Cardiac muscle cell (in vitro differentiated cells and primary cell): ENCODE results near the gene RYR3. TPM values are rescaled to one million over a fixed set of nuclear protein-coding genes. Genes with fewer than 3 reads are reported as not detected.

Source experiments
- DNase-seq, 2 donors: peaks; one replicate each; pipeline versions ENCODE4 v3.0.0 to v3.0.0-alpha.2; 2010 to 2017; ENCODE audit warnings: low read depth in 1 of 2, low spot score in 1 of 2
- H3K27ac ChIP-seq: fragments of 200-600 bp; sonication (generic); 2 replicates; pipeline ENCODE4 v1.5.1; 2016
- H3K27me3 ChIP-seq: fragments of 200-600 bp; sonication (generic); 2 replicates; pipeline ENCODE4 v1.6.0; 2016; ENCODE audit warnings: control low read depth
- H3K36me3 ChIP-seq: fragments of 200-600 bp; sonication (generic); 2 replicates; pipeline ENCODE4 v1.5.1; 2016; ENCODE audit warnings: control low read depth
- H3K4me1 ChIP-seq: fragments of 200-600 bp; sonication (generic); 2 replicates; pipeline ENCODE4 v1.8.1; 2017; ENCODE audit warnings: low read depth, mild to moderate bottlenecking, mixed run types
- H3K4me3 ChIP-seq: fragments of 200-600 bp; sonication (generic); 2 replicates; pipeline ENCODE4 v1.5.1; 2016; ENCODE audit warnings: mild to moderate bottlenecking
- H3K9me3 ChIP-seq: fragments of 200-600 bp; sonication (generic); 2 replicates; pipeline ENCODE4 v1.5.1; 2017; ENCODE audit warnings: low read depth, mild to moderate bottlenecking, control low read depth
- CTCF ChIP-seq: IDR thresholded peaks from 2 replicates; pipeline ENCODE4 v1.5.1; 2012; ENCODE audit warnings: low read depth, mild to moderate bottlenecking, low read length
- polyA plus RNA-seq: library from polyadenylated mRNA; unstranded; fragments of >200 nt; fragmentation: Nextera tagmentation; extraction: Ambion mirVana; gene quantifications from 2 replicates; pipeline ENCODE4 v1.2.1, GENCODE V29; 2016
- total RNA-seq: library from RNA; depleted of rRNA; stranded (reverse); fragments of >200 nt; gene quantifications from 2 replicates; pipeline ENCODE4 v1.2.3, GENCODE V29; 2016

Gene RYR3
- total and polyA plus RNA-seq, 2 experiments from 2014 or later = 0.39 to 0.54 TPM

GRCh38 chr15:33621141-33621540 lies 310.4 kb downstream of the RYR3 start:
- Histone ChIP-seq H3K4me3 (no peak overlapping the region), H3K36me3 (no peaks in the 10 kb centered on the region), H3K27ac (no peak overlapping the region), H3K9me3 (no peaks in the 10 kb centered on the region), H3K4me1 (no peaks in the 10 kb centered on the region), H3K27me3 (no peaks in the 10 kb centered on the region)
- TF ChIP-seq CTCF = no peak
- DNase-seq = peak in 1 of 2 donors; percentile 18

DNA sequence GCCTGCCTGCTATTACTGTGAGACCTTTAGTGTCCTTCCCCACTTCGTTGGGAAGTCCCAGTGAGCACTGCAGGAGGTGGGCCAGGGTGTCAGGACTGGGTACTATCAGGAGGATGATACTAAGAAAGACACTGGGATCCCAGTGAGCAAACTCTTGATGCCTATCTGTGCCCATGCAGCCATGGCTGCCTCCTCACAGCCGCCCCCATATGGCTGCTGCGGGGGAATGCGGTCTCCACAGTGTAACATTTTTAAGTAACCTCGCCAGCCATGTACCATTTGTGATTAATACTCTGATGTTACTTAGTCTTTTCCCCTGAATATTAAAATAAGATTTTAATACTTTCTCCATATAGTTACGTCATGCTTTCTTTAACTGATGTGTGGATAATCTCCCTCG lies 312.2 kb downstream of the RYR3 start:
- no peaks in the 10 kb centered on the region for H3K36me3 ChIP-seq
- H3K27me3 ChIP-seq = no peaks in the 10 kb centered on the region
- H3K9me3 ChIP-seq = no peaks in the 10 kb centered on the region
- no peak overlapping the region for H3K4me3 ChIP-seq
- no peak for TF ChIP-seq CTCF
- no peak for DNase-seq
- no peaks in the 10 kb centered on the region for H3K4me1 ChIP-seq
- H3K27ac ChIP-seq = no peak overlapping the region

DNA sequence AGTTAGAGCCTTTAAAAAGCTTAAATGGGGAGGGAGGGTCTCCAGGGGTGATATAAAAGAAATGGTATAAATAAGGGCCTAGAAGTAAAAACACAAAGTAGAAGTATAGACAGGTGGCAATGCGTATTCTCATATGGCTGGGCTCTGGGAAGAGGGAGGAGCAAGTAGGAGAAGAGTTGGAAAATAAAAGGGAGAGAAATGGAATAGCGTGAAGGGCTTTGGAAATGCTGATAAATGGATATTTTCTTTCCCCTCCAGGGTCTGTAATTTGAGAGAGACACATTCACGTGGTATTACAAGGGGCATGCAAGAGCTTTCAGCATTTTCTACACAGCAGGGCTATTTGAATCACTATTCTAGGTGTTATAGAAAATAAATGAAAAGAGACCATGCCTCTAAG lies 313.7 kb downstream of the RYR3 start:
- Histone ChIP-seq H3K36me3 (no peaks in the 10 kb centered on the region), H3K4me1 (no peaks in the 10 kb centered on the region), H3K27ac (no peak overlapping the region), H3K27me3 (no peaks in the 10 kb centered on the region), H3K4me3 (no peak overlapping the region), H3K9me3 (no peaks in the 10 kb centered on the region)
- TF ChIP-seq CTCF = no peak
- DNase-seq = no peak

GRCh38 chr15:33629647-33630046 lies 318.9 kb downstream of the RYR3 start:
- H3K36me3 ChIP-seq = no peaks in the 10 kb centered on the region
- H3K27ac ChIP-seq = no peak overlapping the region
- TF ChIP-seq CTCF = no peak
- H3K4me3 ChIP-seq = no peak overlapping the region
- H3K9me3 ChIP-seq = no peaks in the 10 kb centered on the region
- no peaks in the 10 kb centered on the region for H3K4me1 ChIP-seq
- H3K27me3 ChIP-seq = no peaks in the 10 kb centered on the region
- no peak for DNase-seq

DNA sequence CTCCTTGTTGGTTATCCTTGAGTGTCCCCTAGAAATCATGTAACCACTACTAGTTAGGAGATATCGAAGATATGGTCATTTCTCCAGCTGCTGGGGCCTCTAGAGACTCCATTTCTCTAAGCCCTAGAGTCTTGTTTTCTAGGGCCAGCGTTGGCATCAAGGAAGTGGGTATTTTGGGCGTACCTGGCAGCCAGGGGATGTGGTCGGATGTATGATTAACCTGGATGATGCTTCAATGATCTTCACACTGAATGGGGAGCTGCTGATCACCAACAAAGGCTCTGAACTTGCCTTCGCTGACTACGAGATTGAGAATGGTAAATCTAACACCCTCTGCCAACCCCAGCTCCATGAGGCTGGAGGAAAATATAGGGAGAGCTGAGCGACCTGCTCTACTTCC lies 325.5 kb downstream of the RYR3 start:
- H3K36me3 ChIP-seq = no peaks in the 10 kb centered on the region
- no peak overlapping the region for H3K4me3 ChIP-seq
- no peaks in the 10 kb centered on the region for H3K27me3 ChIP-seq
- H3K4me1 ChIP-seq = no peaks in the 10 kb centered on the region
- H3K27ac ChIP-seq = no peak overlapping the region
- H3K9me3 ChIP-seq = no peaks in the 10 kb centered on the region
- no peak for DNase-seq
- TF ChIP-seq CTCF = no peak

DNA sequence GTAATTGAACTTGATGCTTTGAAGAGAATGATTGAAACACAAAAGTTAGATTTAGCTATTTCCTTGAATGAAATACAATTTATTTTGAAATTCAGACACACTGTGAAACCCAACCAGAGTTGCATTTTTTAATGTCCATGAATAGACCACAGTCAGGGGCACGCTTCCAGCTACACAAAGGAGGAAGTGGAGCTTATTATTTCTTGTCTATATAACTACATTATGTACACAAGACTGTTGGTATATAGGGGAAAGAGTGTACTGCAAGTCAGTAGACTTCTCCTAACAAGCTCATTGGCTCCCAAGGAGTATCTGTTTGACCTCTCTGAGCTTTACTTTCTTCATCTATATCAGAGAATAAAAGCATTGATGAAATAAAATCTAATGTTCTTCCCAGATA lies 326.2 kb downstream of the RYR3 start:
- Histone ChIP-seq H3K27ac (no peak overlapping the region), H3K27me3 (no peaks in the 10 kb centered on the region), H3K36me3 (no peaks in the 10 kb centered on the region), H3K9me3 (no peaks in the 10 kb centered on the region), H3K4me1 (no peaks in the 10 kb centered on the region), H3K4me3 (no peak overlapping the region)
- no peak for TF ChIP-seq CTCF
- DNase-seq = no peak
